AG04449 (cell line): ENCODE measurements around the gene PLEKHM2.
"Not testable (repeated sequence)": the region's sequence is repeated elsewhere in the genome, so short reads cannot be mapped to it uniquely, and the experiment has no call there.

ENCODE experiments used
- CTCF ChIA-PET: fragments of 350-600 bp; formaldehyde crosslinking; extraction: SDS; loops from one replicate; lab custom pipeline; 2021; ENCODE audit warnings: antibody characterized with exemption; lab: Yijun Ruan, JAX
- POLR2A ChIA-PET: fragments of 400-600, 350-600 bp; formaldehyde crosslinking; extraction: SDS; loops from one replicate; lab custom pipeline; 2020; ENCODE audit warnings: antibody characterized with exemption, inconsistent platforms; lab: Yijun Ruan, JAX
- DNase-seq: peaks from one replicate; pipeline ENCODE4 v3.0.0-alpha.2; 2010; ENCODE audit warnings: low read depth, low spot score
- H3K4me3 ChIP-seq: 2 replicates; pipeline ENCODE4 v1.5.1; 2011; ENCODE audit warnings: low read depth, mild to moderate bottlenecking, control low read depth, low read length
- CTCF ChIP-seq: IDR thresholded peaks from one replicate; pipeline ENCODE4 v1.5.1; 2011; ENCODE audit warnings: mild to moderate bottlenecking, moderate library complexity, low read length, control low read depth, inconsistent platforms; ENCODE audit not compliant: insufficient read depth; ENCODE audit errors: missing control alignments

PLEKHM2 gene

GRCh38 chr1:15693371-15693770 is 9.3 kb downstream of the PLEKHM2 start:
- no peak for TF ChIP-seq CTCF
- POLR2A ChIA-PET, result no interaction called here
- no peak for DNase-seq
- CTCF ChIA-PET, result interaction anchor here (1.8 kb wide), 1 partner anchor 8 kb away, joined by 5 read pairs; no protein-coding TSS in a partner anchor
- H3K4me3 ChIP-seq, result no peak overlapping the region

GRCh38 chr1:15696956-15697521 is 12.9 kb downstream of the PLEKHM2 start:
- no peak for TF ChIP-seq CTCF
- no peak overlapping the region for H3K4me3 ChIP-seq
- POLR2A ChIA-PET, result interaction anchor here (0.6 kb wide), 2 partner anchors 17 to 93 kb away, joined by 3 read pairs; no protein-coding TSS in a partner anchor

GRCh38 chr1:15698201-15698600 is 14.1 kb downstream of the PLEKHM2 start:
- DNase-seq, result no peak
- ChIA-PET POLR2A (no interaction called here), CTCF (no interaction called here)
- no peak for TF ChIP-seq CTCF
- H3K4me3 ChIP-seq, result no peak overlapping the region

More at GRCh38 chr1:15696956-15697521, 12.9 kb downstream of the PLEKHM2 start:
- no peak for DNase-seq
- CTCF ChIA-PET, result interaction anchor here (0.6 kb wide), 1 partner anchor 101 kb away, joined by 3 read pairs; no protein-coding TSS in a partner anchor

GRCh38 chr1:15699321-15699720 is 15.2 kb downstream of the PLEKHM2 start:
- DNase-seq, H3K4me3 ChIP-seq, POLR2A ChIA-PET, CTCF ChIA-PET: not testable (repeated sequence)

GRCh38 chr1:15700508-15700907 is 16.4 kb downstream of the PLEKHM2 start:
- POLR2A ChIA-PET, result no interaction called here
- TF ChIP-seq CTCF, result no peak
- DNase-seq, result no peak
- CTCF ChIA-PET, result no interaction called here
- no peak overlapping the region for H3K4me3 ChIP-seq

GRCh38 chr1:15701784-15702183 is 17.7 kb downstream of the PLEKHM2 start:
- POLR2A ChIA-PET, result no interaction called here
- CTCF ChIA-PET, result interaction anchor here (1.3 kb wide), 1 partner anchor 10 kb away, joined by 3 read pairs; no protein-coding TSS in a partner anchor
- TF ChIP-seq CTCF, result no peak
- no peak for DNase-seq
- no peak overlapping the region for H3K4me3 ChIP-seq
